ENCODE results near the gene PPM1F. TPM values are rescaled to one million over a fixed set of nuclear protein-coding genes. Genes with fewer than 3 reads are reported as not detected.

Gene PPM1F
- total RNA-seq, 2 donors from 2014 or later, result 14.5 to 26.4 TPM

DNA sequence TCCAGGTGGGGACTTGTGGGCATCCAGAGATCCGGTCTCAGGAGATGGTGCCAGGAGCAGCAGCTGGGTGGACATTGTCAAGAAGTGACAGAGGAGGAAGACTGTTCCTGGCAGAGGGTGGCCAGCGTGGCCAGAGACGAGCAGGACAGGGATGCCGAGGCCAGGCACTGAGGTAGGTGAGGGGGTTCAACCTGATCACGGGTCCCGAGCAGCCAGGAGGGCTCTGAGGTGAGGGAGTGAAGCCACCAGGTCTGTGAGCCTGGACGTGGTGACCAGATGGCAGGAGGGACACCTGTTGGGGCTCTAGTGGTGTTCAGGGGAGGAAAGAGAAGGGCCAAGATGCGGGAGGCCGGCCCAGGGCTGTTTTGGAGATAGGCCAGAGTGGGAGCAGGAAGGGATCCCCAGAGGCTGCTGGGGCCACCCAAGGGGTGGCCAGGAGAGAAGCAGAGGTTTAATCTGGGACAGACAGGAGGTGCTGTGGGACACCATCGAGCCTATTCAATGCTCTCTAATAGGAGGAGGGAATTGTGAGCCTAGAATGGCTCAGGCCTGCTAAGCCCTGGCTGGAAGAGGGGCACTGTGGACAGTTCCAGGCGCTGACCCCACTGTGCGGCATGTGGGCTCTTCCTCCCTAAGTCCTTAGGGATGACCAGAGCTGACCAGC lies 6.3 kb downstream of the PPM1F start:
- TF ChIP-seq POLR2A (IDR thresholded peaks at IDR 0.05), result no peak
- TF ChIP-seq, protein P1, sequence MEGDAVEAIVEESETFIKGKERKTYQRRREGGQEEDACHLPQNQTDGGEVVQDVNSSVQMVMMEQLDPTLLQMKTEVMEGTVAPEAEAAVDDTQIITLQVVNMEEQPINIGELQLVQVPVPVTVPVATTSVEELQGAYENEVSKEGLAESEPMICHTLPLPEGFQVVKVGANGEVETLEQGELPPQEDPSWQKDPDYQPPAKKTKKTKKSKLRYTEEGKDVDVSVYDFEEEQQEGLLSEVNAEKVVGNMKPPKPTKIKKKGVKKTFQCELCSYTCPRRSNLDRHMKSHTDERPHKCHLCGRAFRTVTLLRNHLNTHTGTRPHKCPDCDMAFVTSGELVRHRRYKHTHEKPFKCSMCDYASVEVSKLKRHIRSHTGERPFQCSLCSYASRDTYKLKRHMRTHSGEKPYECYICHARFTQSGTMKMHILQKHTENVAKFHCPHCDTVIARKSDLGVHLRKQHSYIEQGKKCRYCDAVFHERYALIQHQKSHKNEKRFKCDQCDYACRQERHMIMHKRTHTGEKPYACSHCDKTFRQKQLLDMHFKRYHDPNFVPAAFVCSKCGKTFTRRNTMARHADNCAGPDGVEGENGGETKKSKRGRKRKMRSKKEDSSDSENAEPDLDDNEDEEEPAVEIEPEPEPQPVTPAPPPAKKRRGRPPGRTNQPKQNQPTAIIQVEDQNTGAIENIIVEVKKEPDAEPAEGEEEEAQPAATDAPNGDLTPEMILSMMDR (IDR thresholded peaks at IDR 0.05), result no peak
- no peak overlapping the region for H3K4me3 ChIP-seq
- no peaks in the 10 kb centered on the region for H3K9me3 ChIP-seq
- peak overlapping the region in 2 of 4 donors; percentile 5 to 10 for H3K27ac ChIP-seq
- no peak for DNase-seq
- no peak for ATAC-seq
- intact Hi-C loops (cut with DNase I), result no loop called here
- WGBS, 2 donors, result 88% methylated on average over 10 to 12 of the region's 12 CpGs
- peaks cover 0 to 2% of the 10 kb centered on the region in 2 donors for H3K36me3 ChIP-seq (replicated peaks in 1 of 2; ENCODE audit: insufficient read depth in 1 of 2, low read depth in 2 of 2)
- no peaks in the 10 kb centered on the region for H3K27me3 ChIP-seq
- H3K4me1 ChIP-seq, result peaks cover 6% of the 10 kb centered on the region

DNA sequence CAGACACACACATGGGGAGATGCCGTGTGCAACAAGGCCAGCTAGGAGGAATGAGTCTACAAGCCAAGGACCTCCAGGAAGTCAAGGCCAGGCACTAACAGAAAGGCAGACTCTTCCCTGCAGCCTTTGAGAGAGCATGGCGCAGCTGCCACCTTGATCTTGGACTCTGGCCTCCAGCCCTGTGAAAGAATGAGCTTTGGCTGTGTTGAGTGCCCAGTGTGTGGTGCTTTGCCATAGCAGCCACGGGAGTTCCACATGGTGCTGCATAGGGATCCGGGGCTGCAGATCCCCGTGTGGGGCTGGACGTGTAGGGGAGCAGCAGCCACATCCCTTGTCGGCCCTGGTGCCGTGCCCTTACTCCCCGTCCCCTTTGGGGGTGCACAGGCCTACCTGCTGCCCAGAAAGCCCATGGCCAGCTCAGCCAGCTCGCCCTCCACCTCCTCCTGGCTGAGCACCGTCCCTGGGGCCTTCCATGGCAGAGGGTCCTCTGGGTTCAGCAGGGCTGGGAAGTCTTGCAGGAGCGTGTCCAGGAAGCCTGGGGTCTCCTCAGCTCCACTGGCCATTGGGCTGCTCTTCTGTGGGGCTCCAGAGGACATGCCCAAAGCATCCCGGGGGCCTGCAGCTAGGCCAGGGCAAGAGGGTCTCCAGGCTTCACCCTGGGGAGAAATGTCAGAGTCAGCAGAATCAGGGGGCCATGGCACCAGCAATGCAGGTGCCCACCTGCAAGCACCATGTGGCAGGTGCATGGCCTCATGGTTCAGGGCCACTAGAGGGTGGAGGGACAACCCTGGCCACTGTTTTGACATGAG lies 7.0 kb downstream of the PPM1F start:
- H3K4me3 ChIP-seq, result no peak overlapping the region
- ATAC-seq (no peak), DNase-seq (no peak)
- no peaks in the 10 kb centered on the region for H3K9me3 ChIP-seq
- intact Hi-C loops (cut with DNase I), result no loop called here
- H3K27ac ChIP-seq, result no peak overlapping the region
- no peaks in the 10 kb centered on the region for H3K27me3 ChIP-seq
- H3K36me3 ChIP-seq (replicated peaks in 1 of 2; ENCODE audit: insufficient read depth in 1 of 2, low read depth in 2 of 2), result peaks cover 0 to 2% of the 10 kb centered on the region in 2 donors
- no peak for TF ChIP-seq POLR2A (IDR thresholded peaks at IDR 0.05)
- TF ChIP-seq, protein P1 (IDR thresholded peaks at IDR 0.05), result no peak
- peaks cover 5% of the 10 kb centered on the region for H3K4me1 ChIP-seq
- WGBS, 2 donors, result 89% methylated on average over 5 to 13 of the region's 13 CpGs

DNA sequence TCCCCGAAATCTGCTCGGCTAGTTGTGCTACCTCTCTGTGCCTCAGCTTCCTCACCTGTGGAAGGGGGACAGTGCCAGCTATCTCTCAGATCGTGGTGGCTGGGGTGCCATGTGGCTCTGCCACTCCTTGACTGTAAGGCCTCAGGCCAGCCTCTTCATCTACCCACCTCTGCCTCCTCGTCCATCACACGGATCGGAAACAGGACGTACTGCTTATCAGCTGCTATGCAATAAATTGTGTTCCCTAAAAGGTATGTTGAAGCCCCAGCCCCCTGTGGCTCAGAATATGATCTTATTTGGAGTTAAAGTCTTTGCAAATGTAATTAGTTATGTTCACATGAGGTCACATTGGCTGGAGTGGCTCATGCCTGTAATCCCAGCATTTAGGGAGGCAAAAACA lies 7.8 kb downstream of the PPM1F start:
- TF ChIP-seq, protein P1 (IDR thresholded peaks at IDR 0.05), result no peak
- no peak for TF ChIP-seq POLR2A (IDR thresholded peaks at IDR 0.05)
- ATAC-seq (no peak), DNase-seq (no peak)
- H3K4me1 ChIP-seq, result peaks cover 6% of the 10 kb centered on the region
- H3K4me3 ChIP-seq, result no peak overlapping the region
- H3K9me3 ChIP-seq, result no peaks in the 10 kb centered on the region
- intact Hi-C loops (cut with DNase I), result loop anchor here (5.0 kb wide), 1 partner anchor 233 kb away; no protein-coding TSS in a partner anchor
- H3K27me3 ChIP-seq, result no peaks in the 10 kb centered on the region
- 76 to 78% methylated on average over 7 of the region's 7 CpGs for WGBS, 2 donors
- peaks cover 0 to 2% of the 10 kb centered on the region in 2 donors for H3K36me3 ChIP-seq (replicated peaks in 1 of 2; ENCODE audit: insufficient read depth in 1 of 2, low read depth in 2 of 2)
- no peak overlapping the region for H3K27ac ChIP-seq

DNA sequence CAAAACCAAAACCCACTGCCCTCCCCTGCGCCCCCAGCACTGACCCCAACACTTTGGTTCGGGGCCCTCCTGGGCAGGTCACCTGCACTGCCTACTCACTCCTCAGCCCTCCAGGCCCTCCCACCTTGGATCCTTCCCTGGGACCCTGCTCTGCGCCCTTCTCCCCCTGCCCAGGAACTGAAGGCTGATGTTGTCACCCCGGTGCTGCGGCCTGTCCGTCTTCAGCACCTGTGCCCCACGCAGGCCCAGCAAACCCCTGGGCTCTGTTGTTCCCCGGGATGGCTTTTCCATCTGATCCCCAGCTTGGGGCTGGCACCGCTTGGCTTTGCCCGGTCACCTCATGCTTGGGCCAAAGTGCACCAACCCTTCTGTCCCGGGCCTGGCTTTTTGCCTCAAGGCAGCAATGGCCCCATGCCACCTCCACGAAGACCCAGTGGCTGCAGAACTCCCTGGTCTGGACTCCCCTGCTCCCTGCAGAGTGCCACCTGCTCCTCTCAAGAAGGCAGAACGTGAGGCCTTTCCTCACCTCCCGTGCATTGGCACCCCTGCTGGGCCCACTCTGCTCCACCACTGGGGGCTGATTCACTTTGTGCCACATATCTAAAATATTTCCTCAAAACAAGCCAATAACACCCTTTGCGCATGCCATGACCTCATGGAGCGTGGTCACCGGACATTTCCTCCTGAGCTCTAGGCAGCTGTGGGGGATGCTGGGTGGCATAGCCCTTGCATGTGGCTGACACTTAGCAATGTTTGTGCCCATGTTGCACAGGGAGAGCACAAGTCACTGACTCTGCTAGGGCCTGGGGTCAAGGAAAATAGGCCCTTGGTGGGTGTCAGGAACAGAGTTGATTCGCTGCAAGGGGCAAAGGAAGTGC lies 8.8 kb downstream of the PPM1F start:
- H3K4me3 ChIP-seq, result no peak overlapping the region
- intact Hi-C loops (cut with DNase I), result loop anchor here (5.0 kb wide), 1 partner anchor 232 kb away; no protein-coding TSS in a partner anchor
- WGBS, 2 donors, result 85 to 92% methylated on average over 17 to 18 of the region's 18 CpGs
- no peaks in the 10 kb centered on the region for H3K9me3 ChIP-seq
- DNase-seq (no peak), ATAC-seq (no peak)
- peak overlapping the region in 1 of 4 donors; percentile 55 for H3K27ac ChIP-seq
- H3K4me1 ChIP-seq, result peaks cover 14% of the 10 kb centered on the region
- H3K36me3 ChIP-seq (replicated peaks in 1 of 2; ENCODE audit: insufficient read depth in 1 of 2, low read depth in 2 of 2), result peaks cover 0 to 2% of the 10 kb centered on the region in 2 donors
- no peaks in the 10 kb centered on the region for H3K27me3 ChIP-seq
- no peak for TF ChIP-seq POLR2A (IDR thresholded peaks at IDR 0.05)
- TF ChIP-seq, protein P1 (IDR thresholded peaks at IDR 0.05), result no peak
